ENCODE measurements around the gene MCC.

MCC gene

DNA sequence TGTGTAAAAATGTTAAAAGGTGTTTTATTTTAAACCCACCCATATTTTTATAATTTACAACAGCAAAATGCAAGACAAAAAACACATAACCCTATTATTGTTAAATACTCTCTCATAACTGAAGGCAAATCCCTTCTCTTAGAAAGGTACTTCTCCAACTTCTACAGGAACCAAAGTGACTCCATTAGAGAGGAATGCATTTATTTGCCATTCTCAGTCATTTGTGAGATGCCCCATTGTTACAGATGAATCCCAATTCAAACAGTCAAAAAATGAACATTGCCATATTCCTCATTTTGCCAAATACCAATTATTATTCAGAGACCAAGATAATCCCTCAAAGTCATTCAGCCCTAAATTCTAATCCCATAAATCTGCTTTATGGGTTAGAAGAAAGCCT, 229.2 kb downstream of the MCC start:
- TF ChIP-seq ZFX (IDR thresholded peaks at IDR 0.05; ENCODE audit: borderline replicate concordance): no peak
- TF ChIP-seq, protein P1, sequence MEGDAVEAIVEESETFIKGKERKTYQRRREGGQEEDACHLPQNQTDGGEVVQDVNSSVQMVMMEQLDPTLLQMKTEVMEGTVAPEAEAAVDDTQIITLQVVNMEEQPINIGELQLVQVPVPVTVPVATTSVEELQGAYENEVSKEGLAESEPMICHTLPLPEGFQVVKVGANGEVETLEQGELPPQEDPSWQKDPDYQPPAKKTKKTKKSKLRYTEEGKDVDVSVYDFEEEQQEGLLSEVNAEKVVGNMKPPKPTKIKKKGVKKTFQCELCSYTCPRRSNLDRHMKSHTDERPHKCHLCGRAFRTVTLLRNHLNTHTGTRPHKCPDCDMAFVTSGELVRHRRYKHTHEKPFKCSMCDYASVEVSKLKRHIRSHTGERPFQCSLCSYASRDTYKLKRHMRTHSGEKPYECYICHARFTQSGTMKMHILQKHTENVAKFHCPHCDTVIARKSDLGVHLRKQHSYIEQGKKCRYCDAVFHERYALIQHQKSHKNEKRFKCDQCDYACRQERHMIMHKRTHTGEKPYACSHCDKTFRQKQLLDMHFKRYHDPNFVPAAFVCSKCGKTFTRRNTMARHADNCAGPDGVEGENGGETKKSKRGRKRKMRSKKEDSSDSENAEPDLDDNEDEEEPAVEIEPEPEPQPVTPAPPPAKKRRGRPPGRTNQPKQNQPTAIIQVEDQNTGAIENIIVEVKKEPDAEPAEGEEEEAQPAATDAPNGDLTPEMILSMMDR (IDR thresholded peaks at IDR 0.05): no peak
- H3K27ac ChIP-seq: no peak overlapping the region

GRCh38 chr5:113257545-113257944, 230.7 kb downstream of the MCC start:
- no peak overlapping the region for H3K27ac ChIP-seq
- TF ChIP-seq, protein P1 (IDR thresholded peaks at IDR 0.05): no peak
- no peak for TF ChIP-seq ZFX (IDR thresholded peaks at IDR 0.05; ENCODE audit: borderline replicate concordance)

GRCh38 chr5:113256671-113257452, 231.4 kb downstream of the MCC start:
- TF ChIP-seq, protein P1 (IDR thresholded peaks at IDR 0.05): no peak
- TF ChIP-seq ZFX (IDR thresholded peaks at IDR 0.05; ENCODE audit: borderline replicate concordance): no peak
- no peak overlapping the region for H3K27ac ChIP-seq

DNA sequence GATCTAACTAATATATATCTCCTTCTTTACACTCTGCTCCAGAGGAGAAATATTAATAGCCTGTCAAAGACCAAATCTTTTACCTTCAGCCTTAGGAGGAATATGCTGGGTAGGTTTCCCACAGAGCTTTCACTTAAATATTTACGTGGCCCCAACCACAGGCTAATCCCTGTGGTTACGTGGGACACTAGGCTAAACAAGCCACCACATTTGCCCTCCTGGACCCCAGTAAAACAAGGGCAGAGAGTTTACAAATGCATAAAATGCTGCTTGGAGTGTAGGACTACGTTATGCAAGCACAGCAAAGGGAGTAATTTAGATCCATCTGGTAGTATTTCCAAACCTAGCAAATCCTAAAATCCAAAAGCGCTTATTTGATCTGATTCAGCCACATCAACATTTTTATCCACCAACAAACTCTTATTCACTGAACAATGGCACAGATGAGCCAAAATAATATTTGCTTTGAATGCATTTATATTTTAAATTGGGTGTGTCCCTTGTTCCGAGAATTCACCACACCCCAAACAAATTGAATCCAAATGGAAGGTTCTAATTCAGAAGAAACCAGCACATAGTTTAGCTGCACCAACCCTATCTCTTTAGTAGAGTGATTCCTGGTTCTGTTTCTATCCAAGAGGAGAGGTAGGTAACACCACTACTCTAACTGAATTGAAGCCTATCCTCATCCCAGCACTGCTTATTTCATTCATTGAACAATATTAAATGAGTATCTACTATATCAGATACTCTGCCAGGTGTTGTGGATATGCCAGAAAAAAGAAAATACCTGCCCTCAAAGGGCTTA, 232.5 kb downstream of the MCC start:
- TF ChIP-seq ZFX (IDR thresholded peaks at IDR 0.05; ENCODE audit: borderline replicate concordance): no peak
- TF ChIP-seq, protein P1 (IDR thresholded peaks at IDR 0.05): no peak
- no peak overlapping the region for H3K27ac ChIP-seq

DNA sequence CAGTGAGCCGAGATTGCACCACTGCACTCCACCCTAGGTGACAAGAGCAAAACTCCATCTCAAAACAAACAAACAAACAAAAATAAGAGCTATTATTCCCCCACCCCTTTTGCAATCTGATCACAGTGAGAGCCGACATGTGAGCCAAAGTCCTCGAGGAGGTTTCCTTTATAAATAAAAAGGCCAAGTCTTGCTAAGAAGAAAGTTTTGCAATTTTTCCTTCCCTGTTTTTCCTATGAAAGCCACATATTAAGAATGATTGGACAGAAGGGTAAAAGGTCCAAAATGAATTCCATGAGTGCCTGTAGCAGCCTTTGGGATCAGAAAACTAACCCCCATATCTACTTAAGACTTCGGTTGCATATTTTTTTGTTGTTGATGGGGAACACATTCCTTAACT, 233.1 kb downstream of the MCC start:
- TF ChIP-seq, protein P1 (IDR thresholded peaks at IDR 0.05): no peak
- no peak for TF ChIP-seq ZFX (IDR thresholded peaks at IDR 0.05; ENCODE audit: borderline replicate concordance)
- H3K27ac ChIP-seq: no peak overlapping the region

GRCh38 chr5:113253037-113253436, 235.2 kb downstream of the MCC start:
- TF ChIP-seq, protein P1 (IDR thresholded peaks at IDR 0.05): no peak
- no peak overlapping the region for H3K27ac ChIP-seq

GRCh38 chr5:113252066-113252465, 236.2 kb downstream of the MCC start:
- TF ChIP-seq ZFX (IDR thresholded peaks at IDR 0.05; ENCODE audit: borderline replicate concordance): no peak
- TF ChIP-seq, protein P1 (IDR thresholded peaks at IDR 0.05): no peak
- no peak overlapping the region for H3K27ac ChIP-seq
